ENCODE results near the gene NOP10.
"Not testable (repeated sequence)": the region's sequence is repeated elsewhere in the genome, so short reads cannot be mapped to it uniquely, and the experiment has no call there.

The NOP10 gene

DNA sequence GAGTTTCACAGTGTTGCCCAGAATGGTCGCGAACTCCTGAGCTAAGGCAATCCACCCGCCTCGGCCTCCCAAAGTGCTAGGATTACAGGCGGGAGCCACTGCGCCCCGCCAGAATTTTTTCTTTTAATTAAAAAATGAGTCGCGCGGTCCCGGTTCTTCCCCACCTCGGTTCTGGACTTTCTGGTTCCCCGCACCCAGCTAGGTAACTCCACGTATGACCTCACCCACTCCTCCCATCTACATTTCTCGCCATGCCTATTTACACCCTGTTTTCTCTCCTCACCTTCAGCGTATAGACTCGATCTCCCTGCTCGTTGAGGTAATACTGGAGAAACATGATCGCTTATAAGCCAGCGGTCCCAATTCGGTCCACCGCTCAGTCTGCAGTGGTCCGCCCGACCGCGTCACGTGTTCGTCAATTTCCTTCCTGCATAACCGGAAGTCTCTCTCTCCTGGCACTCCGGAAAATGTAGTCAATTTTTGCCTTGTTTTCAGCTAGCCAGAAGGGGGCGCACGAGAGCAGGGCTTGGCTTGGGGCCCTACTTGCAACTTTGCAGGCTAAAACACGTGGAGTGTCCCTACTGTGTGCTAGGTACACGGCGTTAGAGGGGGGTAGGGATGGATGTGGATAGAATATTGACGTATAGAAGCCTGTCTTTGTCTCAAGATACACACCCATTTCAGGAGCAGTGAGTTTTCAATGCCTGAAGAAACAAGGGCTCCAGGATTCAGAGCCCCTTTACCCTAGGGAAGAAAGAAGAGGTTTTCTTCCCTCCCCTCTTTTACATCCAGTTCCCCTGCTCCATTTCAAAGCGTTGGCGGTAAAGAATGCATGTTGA lies at the start of gene NOP10, which contains the start of gene NUTM1:
Gene NOP10, minus strand, starts transcription at position 400 of the 839 bp plus-strand sequence. Its CDS starts 63 bp downstream, at position 337.
Gene NUTM1, plus strand, starts transcription at position 579 of the 839 bp plus-strand sequence. CDS start 382 bp downstream, outside the sequence.
- DNase-seq, result peak; percentile 53 to 94 (median 88)

DNA sequence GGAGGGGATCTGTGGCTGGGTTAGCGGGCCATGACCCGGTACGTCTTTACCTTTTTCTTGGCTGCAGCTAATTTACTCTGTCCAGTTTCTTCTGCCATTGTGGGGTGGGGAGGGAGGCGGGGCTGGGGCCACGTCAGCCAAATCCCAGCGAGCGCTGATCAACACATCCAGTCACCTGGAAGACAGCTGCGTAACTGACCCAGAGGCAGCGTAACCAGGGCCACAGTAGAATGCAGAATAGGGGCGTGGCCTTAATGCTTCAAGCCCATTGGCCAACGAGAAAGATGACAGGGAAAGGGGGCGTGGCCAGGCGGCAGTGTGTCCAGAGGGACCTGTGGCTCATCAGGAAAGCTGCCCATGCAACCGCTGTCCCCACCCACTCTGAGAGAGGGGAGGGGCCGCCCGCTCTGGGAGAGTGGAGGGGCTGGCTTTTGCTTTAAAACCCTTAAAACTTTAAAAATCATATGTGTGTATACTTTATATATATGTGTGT lies 46.7 kb upstream of the NOP10 start:
- DNase-seq, result not testable (repeated sequence)

DNA sequence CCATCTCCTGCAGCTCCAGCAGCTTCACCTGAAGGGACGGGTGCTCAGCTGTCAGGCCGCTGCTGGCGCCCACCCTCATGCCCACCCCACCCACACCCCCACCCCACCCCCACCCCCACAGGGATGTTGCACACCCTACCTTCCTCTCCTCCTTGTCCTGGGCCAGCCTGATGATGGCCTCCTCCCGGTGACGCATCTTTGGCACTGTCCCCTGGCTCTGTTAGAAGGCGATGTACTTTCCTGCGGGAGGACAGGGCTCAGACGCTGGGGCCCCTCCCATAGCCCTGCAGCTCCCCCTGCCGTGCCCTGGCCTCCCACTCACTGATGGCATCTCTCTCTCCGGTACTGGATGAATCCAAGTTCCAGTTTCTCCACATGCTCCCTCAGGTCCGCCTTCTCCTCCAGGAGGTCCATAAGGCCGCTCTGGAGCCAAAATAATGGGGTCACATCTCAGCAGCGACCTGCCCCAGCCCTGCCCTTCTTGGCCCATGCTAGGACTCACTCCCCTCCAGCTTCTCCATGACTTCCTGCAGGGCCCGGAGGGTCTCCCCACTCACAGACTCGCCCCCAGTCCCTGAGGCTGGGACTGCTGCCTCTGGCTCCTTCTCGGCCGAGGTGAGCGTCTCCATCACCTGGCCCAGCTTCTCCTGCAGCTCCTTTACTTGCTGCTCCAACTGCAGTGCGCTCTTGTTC lies 39.0 kb upstream of the NOP10 start:
- not testable (repeated sequence) for DNase-seq

DNA sequence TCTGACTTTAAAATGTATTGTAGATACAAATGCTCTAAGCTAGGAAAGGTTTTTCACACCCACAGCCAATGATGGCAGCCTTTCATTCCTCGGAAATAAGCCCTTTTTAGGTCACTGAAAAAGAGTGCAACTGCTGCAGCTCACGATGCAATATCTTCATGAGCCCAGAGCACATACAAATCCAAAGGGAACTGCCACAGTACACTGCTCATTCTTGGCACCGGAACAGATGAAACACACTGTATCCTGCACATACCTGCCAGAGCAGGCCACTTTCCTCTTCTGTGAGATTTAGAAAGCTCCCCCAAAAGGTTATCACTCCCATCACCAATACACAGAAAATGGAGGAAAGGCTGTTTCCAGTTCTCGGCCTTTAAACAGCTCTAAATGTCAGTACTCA lies 37.6 kb upstream of the NOP10 start:
- peak in 1 of 14 donors; percentile 31 for DNase-seq

DNA sequence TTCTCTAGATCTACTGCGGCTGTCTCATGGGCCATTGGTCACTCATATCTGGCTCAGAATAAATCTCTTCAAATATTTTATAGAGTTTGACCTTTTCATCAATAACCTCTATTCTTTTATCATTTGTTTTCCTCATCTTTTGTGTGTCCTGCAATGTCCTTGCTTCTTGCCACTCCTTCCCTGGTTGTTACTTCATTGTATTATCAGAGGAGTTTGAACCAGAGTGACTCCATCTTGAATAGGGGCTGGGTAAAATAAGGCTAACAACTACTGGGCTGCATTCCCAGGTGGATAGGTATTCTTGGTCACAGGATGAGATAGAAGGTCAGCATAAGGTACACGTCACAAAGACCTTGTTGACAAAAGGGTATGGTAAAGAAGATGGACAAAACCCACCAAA lies 33.9 kb upstream of the NOP10 start:
- no peak for DNase-seq

DNA sequence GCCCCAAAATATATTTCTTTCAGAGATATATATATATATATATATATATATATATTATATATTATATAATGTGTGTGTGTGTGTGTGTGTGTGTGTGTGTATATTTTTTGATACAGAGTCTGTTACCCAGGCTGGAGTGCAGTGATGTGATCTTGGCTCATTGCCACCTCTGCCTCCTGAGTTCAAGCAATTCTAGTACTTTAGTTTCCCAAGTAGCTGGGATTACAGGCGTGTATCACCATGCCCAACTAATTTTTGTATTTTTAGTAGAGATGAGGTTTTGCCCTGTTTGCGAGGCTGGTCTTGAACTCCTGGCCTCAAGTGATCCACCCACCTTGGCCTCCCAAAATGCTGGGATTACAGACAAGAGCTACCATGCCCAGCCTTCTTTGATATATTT lies 32.6 kb upstream of the NOP10 start:
- not testable (repeated sequence) for DNase-seq

DNA sequence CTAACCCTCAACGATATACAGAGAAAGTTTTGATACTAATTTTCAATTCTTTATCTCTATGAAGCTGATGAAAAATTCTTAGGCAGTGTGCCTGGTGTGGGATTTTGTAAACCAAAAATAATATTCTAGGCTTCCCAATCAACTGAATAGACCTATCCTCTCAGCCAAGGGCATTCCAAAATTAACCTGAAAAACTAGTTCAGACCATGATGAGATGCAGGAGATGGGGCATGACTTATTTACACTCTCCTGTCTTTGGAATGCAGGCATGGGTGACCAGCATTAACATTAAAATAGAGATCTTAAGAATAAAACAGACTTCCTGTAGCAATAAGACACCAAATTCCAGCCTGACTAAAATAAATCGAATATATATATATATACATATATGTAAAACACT lies 31.9 kb upstream of the NOP10 start:
- no peak for DNase-seq

DNA sequence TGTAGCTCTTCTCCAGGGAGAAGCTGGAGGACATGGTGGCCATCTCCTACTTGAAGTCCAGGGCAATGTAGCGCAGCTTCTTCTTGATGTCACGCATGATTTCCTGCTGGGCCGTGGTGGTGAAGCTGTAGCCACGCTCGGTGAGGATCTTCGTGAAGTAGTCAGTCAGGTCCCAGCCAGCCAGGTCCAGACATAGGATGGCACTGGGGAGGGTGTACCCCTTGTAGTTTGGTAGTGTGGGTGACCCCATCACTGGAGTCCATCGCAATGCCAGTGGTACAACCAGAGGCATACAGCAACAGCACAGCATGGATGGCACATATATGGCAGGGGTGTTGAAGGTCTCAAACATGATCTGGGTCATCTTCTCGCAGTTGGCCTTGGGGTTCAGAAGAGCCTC lies 31.0 kb upstream of the NOP10 start:
- no peak for DNase-seq

DNA sequence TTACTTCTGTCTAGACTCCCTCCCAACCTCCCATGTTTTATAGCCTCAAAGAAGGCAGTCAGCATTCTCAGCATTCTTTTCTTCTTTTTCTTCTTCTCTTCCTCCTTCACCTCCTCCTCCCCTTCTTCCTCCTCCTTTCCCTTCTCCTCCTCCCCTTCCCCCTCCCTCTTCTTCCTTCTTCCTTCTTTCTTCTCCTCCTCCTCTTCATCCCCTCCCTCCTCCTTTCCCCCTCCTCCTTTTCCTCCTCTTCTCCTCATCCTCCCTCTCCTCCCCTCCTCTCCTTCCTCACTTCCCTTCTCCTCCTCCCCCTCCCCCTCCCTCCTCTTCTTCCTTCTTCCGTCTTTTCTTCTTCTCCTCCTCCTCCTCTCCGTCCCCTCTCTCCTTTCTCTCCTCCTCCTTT lies 27.7 kb upstream of the NOP10 start:
- DNase-seq, result no peak

DNA sequence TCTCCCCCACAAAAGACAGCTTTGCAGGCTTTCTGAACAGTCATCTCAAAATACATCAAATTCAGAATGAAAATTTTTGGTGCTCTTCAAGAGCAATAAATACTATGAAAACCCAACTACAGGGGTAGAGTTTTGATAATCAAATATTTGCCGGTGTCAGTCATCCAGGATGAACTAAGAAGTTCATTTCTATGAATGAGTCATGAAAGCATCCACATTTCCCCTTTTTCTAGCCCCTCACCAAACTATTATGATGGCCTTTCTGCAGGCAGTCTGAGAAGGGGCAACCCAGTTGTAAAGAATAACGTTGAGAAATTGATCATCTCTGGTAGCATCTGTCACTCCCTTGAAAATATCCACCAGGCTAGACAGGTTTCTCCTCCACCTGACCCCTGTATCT lies 27.2 kb upstream of the NOP10 start:
- DNase-seq, result no peak

DNA sequence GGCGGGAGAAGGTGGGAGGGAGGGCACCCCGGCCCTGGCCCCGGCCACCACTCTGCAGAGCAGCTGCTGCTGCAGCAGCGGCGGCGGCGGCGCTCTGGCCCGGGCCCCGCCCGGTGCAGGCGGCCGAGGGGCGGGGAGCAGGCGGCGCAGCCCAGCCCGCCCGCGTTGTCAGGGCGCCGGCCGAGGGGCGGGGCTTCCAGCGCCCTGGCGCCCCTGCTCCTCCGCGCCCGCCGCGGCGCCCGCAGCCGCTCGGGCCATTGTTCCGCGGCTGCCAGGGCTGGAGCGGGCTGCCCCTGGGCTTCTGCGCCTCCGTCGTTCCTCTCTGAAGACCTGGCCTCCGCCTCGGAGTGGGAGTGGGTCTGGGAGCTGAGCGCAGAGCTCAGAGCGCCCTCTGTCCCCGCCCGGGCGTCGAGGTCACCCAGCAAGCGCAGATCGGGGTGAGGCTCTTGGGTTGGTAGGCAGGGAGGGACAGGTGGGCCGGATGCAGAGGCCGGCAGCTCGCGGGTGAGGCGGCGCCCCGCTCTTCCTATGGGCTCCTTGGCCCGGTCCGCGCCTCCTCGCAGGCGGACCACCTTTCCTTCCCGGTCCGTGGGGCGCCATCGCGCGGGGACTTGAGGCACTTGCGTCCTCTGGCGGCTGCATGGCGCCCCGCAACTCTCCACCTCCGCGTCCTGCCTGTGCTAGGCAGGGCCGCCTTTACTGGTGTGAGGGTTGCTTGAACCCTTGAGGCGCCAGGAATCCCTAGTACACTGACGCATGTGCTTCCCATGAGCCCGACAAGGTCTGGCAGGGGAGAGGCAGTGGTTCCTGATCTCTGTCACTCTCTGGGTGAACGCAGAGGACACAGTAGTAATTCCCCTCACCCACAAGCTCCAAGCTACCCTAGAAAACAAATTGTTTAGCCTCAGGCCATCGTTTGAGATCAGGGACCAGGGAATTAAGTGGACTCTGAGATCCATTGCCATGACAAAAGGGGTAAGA lies 24.5 kb upstream of the NOP10 start, which contains the start of gene LPCAT4:
Gene LPCAT4, minus strand, starts transcription at position 96 of the 981 bp plus-strand sequence. CDS start 96 bp downstream, outside the sequence.
- DNase-seq, result peak; percentile 22 to 95 (median 84)

DNA sequence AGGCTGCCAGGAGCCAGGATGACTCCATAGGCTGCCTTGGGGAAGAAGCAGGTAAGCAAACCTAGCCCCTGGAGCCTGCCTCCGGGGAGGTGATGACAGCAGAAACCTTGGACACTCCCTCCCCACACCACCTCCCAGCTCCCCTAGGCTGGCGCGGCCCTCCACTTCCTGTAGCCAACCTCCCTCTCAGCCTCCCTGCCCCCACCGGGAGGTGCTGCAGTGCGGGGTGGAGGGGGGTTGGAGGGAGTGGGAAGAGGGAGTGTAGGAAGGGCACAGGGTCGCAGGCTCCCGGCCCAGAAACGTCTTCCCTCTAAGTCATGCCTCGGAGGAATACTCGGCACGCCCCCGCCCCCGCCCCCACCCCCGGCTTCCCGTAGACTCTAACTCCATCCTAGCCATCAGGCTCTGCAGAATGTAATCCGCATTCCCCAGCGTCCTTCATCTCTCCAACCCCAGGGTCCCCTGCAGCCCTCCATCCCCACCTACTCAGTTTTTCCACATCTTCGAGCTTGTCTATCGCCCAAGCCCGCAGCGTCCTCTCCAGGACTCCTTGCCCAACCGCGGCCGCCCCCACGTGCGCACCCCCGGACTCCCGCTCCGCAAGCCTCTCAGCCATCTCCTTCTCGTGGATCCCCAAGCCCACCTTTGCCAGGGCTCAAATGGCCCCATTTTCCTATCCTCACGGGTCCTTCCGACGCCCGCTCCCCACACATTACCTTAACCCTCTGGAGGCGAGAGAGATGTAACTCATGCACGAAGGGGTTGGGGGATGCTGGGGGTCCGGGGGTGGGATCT lies 23.5 kb upstream of the NOP10 start:
- peak in 10 of 14 donors; percentile 17 to 80 (median 42) for DNase-seq

DNA sequence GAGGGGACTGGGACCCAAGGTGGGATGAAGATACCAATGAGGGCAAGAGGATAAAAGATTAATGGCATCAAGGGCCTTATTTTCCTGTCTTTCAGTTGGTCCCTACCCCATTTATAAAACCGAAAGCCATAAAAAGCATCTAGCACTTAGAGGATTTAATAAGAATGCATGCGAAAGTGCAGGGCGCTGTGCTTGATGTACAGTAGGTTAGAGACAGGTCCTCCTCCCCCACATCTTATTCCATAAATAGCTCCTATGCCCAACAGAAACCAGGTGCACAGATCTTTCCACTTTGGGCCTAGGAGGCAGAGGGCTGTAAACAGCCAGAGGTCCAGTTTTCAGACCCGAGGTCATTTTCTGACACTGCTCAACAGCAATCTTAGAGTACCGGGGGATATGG lies 22.9 kb upstream of the NOP10 start:
- peak in 1 of 14 donors; percentile 73 for DNase-seq

DNA sequence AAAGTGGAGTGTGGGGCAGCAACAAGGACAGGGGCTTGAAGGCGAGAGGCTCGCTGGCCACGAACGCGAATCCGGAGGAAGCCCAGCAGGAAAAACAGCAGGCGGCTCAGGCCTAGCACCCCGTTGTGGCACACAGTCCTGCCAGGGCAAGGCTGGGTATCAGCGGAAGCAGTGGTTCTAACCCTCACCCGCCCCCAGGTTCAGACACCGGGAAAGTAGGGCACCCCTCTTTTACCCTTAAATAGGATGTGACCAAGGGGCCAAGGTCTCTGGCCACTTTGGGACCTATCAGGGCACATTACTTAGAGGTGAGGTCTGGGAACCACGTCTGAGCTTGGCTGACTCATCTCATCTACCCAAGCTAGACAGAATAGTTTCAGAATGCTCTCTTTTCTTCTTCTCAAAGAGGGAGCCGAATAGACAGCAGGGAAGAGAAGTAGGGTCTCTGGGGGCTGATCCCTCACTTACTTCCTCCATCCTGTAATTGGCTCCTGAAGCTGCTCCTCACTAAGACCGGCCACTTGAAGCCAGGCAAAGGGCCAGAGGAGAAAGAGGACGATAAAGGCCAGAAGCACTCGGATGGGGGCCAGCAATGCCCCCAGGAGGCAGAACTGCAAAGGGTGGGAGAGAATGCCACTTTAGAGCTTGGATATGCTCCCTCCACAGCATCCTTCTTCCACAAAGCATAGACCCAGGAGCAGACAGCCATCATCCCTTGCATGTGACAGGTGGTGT lies 22.3 kb upstream of the NOP10 start:
- DNase-seq, result peak in 1 of 14 donors; percentile 2

DNA sequence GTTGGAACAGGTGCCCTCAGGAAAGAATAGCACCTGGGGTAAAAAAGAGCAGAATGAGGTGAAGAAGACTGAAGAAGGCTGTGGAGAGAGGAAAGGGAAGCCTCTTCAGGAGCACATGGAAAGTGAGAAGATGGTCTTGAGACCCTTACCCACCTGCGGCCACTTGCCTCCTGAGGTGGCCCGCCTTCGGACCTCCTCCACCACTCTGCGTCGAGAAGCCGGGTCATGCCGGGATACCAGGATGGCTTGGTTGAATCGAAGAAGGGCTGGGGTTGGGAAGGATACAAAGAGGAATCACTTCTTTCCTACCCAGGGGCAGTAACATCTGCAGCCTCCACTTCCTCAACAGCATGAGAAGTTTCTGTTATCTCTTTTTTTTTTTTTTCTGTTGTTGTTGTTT lies 21.1 kb upstream of the NOP10 start:
- DNase-seq, result no peak

DNA sequence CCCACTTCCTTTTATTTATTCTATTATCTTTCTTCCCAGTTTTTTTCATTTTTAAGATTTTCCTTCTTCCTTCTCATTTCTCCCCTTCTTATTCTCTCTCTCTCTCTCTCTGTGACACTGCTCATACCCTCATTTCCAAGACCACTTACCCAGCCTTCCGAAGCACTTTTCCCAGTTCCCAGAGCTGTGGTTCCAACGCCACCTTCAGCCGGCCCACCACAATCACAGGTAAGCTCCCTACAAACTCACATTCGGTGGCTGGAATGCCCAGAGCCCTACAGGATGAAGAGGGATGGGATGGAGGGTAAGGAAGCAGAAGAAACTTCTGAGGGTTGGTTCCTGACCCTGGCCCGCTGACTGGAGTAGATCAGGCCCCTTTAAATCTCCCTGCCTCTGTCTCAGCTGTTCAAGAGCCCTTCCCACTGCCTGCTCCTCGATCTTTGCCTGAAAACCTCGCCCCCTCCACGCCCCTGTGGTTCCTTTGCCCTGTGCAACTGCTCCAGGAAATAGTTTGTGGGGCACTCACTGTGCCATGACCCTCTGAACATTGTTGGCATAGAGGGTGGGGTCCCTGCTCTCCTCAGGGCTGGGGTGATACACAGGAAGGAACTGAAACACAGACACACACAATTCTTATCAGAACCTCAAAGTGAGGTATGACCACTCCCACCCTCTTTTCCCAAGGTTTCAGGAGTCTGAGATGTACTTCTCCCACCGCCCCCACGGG lies 19.3 kb upstream of the NOP10 start:
- DNase-seq, result no peak

DNA sequence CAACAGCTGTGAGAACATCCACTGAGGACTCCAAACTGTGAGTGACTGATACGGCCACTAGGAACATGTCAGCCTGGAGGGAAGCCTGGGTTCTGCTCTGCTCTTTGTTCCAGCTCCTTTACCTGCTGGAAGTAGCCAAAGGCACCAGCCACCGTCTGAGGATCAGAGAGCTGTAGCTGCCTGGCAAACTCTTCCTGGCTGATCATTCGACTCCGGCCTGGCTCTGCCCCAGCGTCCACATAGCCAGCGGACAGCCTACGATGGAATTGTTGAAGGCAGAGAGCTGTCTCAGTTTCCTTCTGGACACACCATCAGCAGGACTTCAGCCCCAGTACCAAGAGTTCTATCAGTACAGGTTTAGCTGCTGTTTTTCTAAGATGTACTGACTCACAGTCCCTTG lies 18.3 kb upstream of the NOP10 start:
- DNase-seq, result no peak

DNA sequence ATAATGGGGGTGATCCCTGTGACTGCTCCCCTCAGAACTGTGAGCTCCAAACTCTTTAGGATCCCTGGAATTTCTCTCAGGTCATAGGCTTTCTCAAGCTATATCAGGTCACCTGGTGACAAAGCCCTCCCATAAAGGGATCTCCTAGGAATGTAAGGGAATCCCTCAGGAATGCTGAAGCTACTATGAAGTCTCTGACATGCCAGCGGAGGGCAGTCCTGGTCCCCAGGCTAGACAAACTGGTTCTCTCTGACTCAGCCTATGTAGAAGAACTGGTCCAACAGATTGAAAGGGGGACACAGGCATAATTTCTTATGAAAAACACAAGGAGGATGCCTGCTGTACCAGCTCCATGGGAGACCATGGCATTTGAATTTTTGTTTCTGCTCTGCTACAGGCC lies 17.4 kb upstream of the NOP10 start:
- no peak for DNase-seq

DNA sequence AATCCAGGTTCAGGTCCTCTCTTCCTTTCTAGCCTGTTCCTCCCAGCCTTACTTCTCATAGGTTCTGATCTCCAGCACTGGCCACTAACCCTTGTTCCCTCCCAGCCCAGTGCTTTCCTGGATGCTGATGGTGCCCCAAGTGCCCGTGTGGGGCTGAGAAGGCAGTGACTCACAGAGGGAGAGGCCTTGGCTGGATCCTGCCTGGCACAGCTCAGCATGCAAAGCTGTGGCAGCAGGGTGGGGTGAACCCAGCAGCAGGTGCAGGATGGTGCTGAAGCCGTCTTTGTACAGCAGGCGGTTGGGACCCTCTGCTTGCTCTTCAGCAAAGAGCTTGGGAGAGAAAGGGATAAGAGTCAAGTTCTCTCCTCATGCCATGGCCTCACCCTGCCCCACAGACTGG lies 16.5 kb upstream of the NOP10 start:
- DNase-seq, result no peak

DNA sequence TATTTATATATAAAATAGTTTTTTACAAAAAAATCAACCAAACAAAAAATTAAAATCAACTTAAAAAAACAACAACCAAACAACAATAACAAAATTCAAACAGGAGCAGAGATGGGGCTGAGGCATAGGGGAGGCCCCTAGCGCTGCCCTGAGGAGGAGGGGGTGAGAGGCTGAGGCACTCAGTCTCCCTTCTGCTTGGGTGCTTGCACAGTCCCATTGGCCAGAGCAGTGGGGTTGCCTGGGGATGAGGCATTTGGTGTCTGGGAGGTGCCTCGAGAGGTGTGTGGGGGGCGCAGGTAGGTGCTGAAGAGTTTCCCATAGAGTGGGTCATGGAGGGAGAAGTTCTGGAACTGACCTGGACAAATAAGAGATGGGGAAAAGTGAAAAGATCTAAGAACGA lies 16.0 kb upstream of the NOP10 start:
- no peak for DNase-seq

Measured in C1 segment of cervical spinal cord (tissue), 14 donors.